Osteoblast (primary cell): Measurements from ENCODE around the gene KIF3C. TPM values are rescaled to one million over a fixed set of nuclear protein-coding genes. Genes with fewer than 3 reads are reported as not detected.
A peak's percentile ranks its signal among the peaks of the same experiment; 100 is the strongest.

Source experiments
- DNase-seq: peaks from one replicate; pipeline ENCODE4 v3.0.0; 2011; ENCODE audit warnings: low spot score, mixed read lengths; ENCODE audit not compliant: insufficient read length; ENCODE audit errors: missing footprints
- H2AFZ ChIP-seq: 2 replicates; pipeline ENCODE4 v1.6.0; 2011; ENCODE audit warnings: mild to moderate bottlenecking, low read length
- H3K27ac ChIP-seq: 2 replicates; pipeline ENCODE4 v1.5.1; 2011; ENCODE audit warnings: mild to moderate bottlenecking, low read depth, low read length, moderate library complexity
- H3K27me3 ChIP-seq: 2 replicates; pipeline ENCODE4 v1.6.0; 2012; ENCODE audit warnings: mild to moderate bottlenecking, control low read depth, inconsistent platforms, low read length, moderate library complexity; ENCODE audit not compliant: insufficient read depth
- H3K36me3 ChIP-seq: 2 replicates; pipeline ENCODE4 v1.5.1; 2011; ENCODE audit warnings: mild to moderate bottlenecking, low read length, control low read depth, moderate library complexity; ENCODE audit not compliant: insufficient read depth
- H3K4me1 ChIP-seq: 2 replicates; pipeline ENCODE4 v1.5.1; 2011; ENCODE audit warnings: mild to moderate bottlenecking, low read length, control low read depth, moderate library complexity; ENCODE audit not compliant: insufficient read depth
- H3K4me2 ChIP-seq: 2 replicates; pipeline ENCODE4 v1.6.0; 2011; ENCODE audit warnings: mild to moderate bottlenecking, low read length; ENCODE audit not compliant: insufficient read depth
- H3K4me3 ChIP-seq: fragments of 200-600 bp; sonication (generic); 3 replicates; pipeline ENCODE4 v1.5.1; 2012; ENCODE audit warnings: mild to moderate bottlenecking, low read length, inconsistent platforms; ENCODE audit not compliant: insufficient read depth
- H3K79me2 ChIP-seq: 2 replicates; pipeline ENCODE4 v1.6.0; 2012; ENCODE audit warnings: mild to moderate bottlenecking, low read length, control low read depth, inconsistent platforms; ENCODE audit not compliant: insufficient read depth
- H3K9me3 ChIP-seq: 2 replicates; pipeline ENCODE4 v1.5.1; 2011; ENCODE audit warnings: low read depth, low read length, control low read depth
- H4K20me1 ChIP-seq: 2 replicates; pipeline ENCODE4 v1.6.0; 2012; ENCODE audit warnings: mild to moderate bottlenecking, low read length, control low read depth; ENCODE audit not compliant: insufficient read depth
- CTCF ChIP-seq: IDR thresholded peaks from 2 replicates; pipeline ENCODE4 v1.5.1; 2011; ENCODE audit warnings: mild to moderate bottlenecking, low read depth, low read length, moderate library complexity; ENCODE audit errors: extremely low read depth
- total RNA-seq: library from RNA; depleted of rRNA; stranded (reverse); fragments of >200 nt; gene quantifications from 2 replicates; pipeline ENCODE4 v1.2.3, GENCODE V29; 2012

Gene KIF3C
- total RNA-seq, 1 donor, result 17.0 TPM

GRCh38 chr2:25972049-25972823 is 10.1 kb downstream of the KIF3C start:
- H3K79me2 ChIP-seq, result peaks cover 23% of the 10 kb centered on the region
- H3K27me3 ChIP-seq, result no peaks in the 10 kb centered on the region
- H3K4me1 ChIP-seq, result peaks cover 28% of the 10 kb centered on the region
- DNase-seq, result peak; percentile 81
- H2AFZ ChIP-seq, result peak overlapping the region; percentile 9
- H3K27ac ChIP-seq, result peak overlapping the region; percentile 2
- H3K9me3 ChIP-seq, result no peaks in the 10 kb centered on the region
- H3K36me3 ChIP-seq, result no peaks in the 10 kb centered on the region
- no peak overlapping the region for H3K4me2 ChIP-seq
- TF ChIP-seq CTCF, result no peak
- no peak overlapping the region for H3K4me3 ChIP-seq
- H4K20me1 ChIP-seq, result peaks cover 9% of the 10 kb centered on the region

- Histone ChIP-seq H3K9me3 (no peaks in the 10 kb centered on the region), H3K4me3 (no peak overlapping the region), H3K4me2 (no peak overlapping the region), H4K20me1 (peaks cover 9% of the 10 kb centered on the region), H3K4me1 (peaks cover 25% of the 10 kb centered on the region), H3K27ac (peak overlapping the region; percentile 2), H3K79me2 (peaks cover 21% of the 10 kb centered on the region), H3K36me3 (no peaks in the 10 kb centered on the region), H3K27me3 (no peaks in the 10 kb centered on the region), H2AFZ (no peak overlapping the region)
- no peak for DNase-seq
- no peak for TF ChIP-seq CTCF
Measured at GRCh38 chr2:25971596-25971995, 10.7 kb downstream of the KIF3C start.

- Histone ChIP-seq H3K9me3 (no peaks in the 10 kb centered on the region), H3K79me2 (peaks cover 15% of the 10 kb centered on the region), H3K36me3 (no peaks in the 10 kb centered on the region), H3K4me1 (peaks cover 22% of the 10 kb centered on the region), H3K4me3 (no peak overlapping the region), H3K27ac (no peak overlapping the region), H3K4me2 (no peak overlapping the region), H3K27me3 (no peaks in the 10 kb centered on the region), H2AFZ (no peak overlapping the region), H4K20me1 (peaks cover 5% of the 10 kb centered on the region)
- no peak for DNase-seq
- no peak for TF ChIP-seq CTCF
Measured at GRCh38 chr2:25966531-25967270, 15.6 kb downstream of the KIF3C start.

- H2AFZ ChIP-seq, result no peak overlapping the region
- DNase-seq, result peak; percentile 76
Measured at GRCh38 chr2:25964891-25965290, 17.4 kb downstream of the KIF3C start.

More at GRCh38 chr2:25964891-25965290, 17.4 kb downstream of the KIF3C start:
- peaks cover 5% of the 10 kb centered on the region for H4K20me1 ChIP-seq
- no peak overlapping the region for H3K4me2 ChIP-seq
- H3K36me3 ChIP-seq, result no peaks in the 10 kb centered on the region
- TF ChIP-seq CTCF, result no peak
- H3K4me1 ChIP-seq, result peaks cover 26% of the 10 kb centered on the region
- no peaks in the 10 kb centered on the region for H3K9me3 ChIP-seq
- H3K4me3 ChIP-seq, result no peak overlapping the region
- H3K79me2 ChIP-seq, result peaks cover 12% of the 10 kb centered on the region
- no peak overlapping the region for H3K27ac ChIP-seq
- H3K27me3 ChIP-seq, result no peaks in the 10 kb centered on the region
